ENCODE measurements around the gene FAT2.

Gene FAT2

GRCh38 chr5:151619812-151620460 lies 28.8 kb upstream of the FAT2 start:
- no peak for DNase-seq
- Mint-ChIP-seq H3K4me1 (peaks cover 15% of the 10 kb centered on the region), H3K27me3 (no peaks in the 10 kb centered on the region), H3K4me3 (no peak overlapping the region), H3K27ac (no peak overlapping the region), H3K9me3 (no peaks in the 10 kb centered on the region)
- no peak for ATAC-seq

- Mint-ChIP-seq H3K4me3 (no peak overlapping the region), H3K4me1 (peaks cover 26% of the 10 kb centered on the region), H3K27me3 (no peaks in the 10 kb centered on the region), H3K9me3 (no peaks in the 10 kb centered on the region), H3K27ac (no peak overlapping the region)
- no peak for ATAC-seq
- no peak for DNase-seq
Observed at GRCh38 chr5:151618907-151619306, 27.8 kb upstream of the FAT2 start.

- Mint-ChIP-seq H3K4me1 (peaks cover 34% of the 10 kb centered on the region), H3K9me3 (no peaks in the 10 kb centered on the region), H3K27ac (no peak overlapping the region), H3K27me3 (no peaks in the 10 kb centered on the region), H3K4me3 (no peak overlapping the region)
- ATAC-seq (no peak), DNase-seq (no peak)
Observed at GRCh38 chr5:151617841-151618710, 26.9 kb upstream of the FAT2 start.

- peaks cover 41% of the 10 kb centered on the region for H3K4me1 Mint-ChIP-seq
- DNase-seq: no peak
- H3K27ac Mint-ChIP-seq: no peak overlapping the region
Observed at GRCh38 chr5:151617383-151617840, 26.3 kb upstream of the FAT2 start.

GRCh38 chr5:151615431-151615830 lies 24.3 kb upstream of the FAT2 start:
- peak; percentile 23 to 27 for DNase-seq
- H3K4me3 Mint-ChIP-seq: no peak overlapping the region
- peak; percentile 48 for ATAC-seq
- H3K27ac Mint-ChIP-seq: peak overlapping the region in 1 of 2 donors; percentile 4
- H3K27me3 Mint-ChIP-seq: no peaks in the 10 kb centered on the region
- peaks cover 53% of the 10 kb centered on the region for H3K4me1 Mint-ChIP-seq
- H3K9me3 Mint-ChIP-seq: no peaks in the 10 kb centered on the region

More at GRCh38 chr5:151617383-151617840, 26.3 kb upstream of the FAT2 start:
- Mint-ChIP-seq H3K9me3 (no peaks in the 10 kb centered on the region), H3K4me3 (no peak overlapping the region), H3K27me3 (no peaks in the 10 kb centered on the region)
- ATAC-seq: no peak

- Mint-ChIP-seq H3K27ac (no peak overlapping the region), H3K4me3 (no peak overlapping the region), H3K9me3 (no peaks in the 10 kb centered on the region), H3K4me1 (peaks cover 53% of the 10 kb centered on the region), H3K27me3 (no peaks in the 10 kb centered on the region)
- no peak for DNase-seq
- ATAC-seq: no peak
Observed at GRCh38 chr5:151614565-151614964, 23.4 kb upstream of the FAT2 start.

- Mint-ChIP-seq H3K4me1 (peaks cover 53% of the 10 kb centered on the region), H3K9me3 (no peaks in the 10 kb centered on the region), H3K27me3 (no peaks in the 10 kb centered on the region), H3K27ac (peak overlapping the region; percentile 85 to 96), H3K4me3 (peak overlapping the region; percentile 32 to 55)
- ATAC-seq (peak; percentile 86), DNase-seq (peak; percentile 59 to 68)
Observed at GRCh38 chr5:151612689-151613427, 21.7 kb upstream of the FAT2 start.

- no peak overlapping the region for H3K4me3 Mint-ChIP-seq
- no peak overlapping the region for H3K27ac Mint-ChIP-seq
- no peak for ATAC-seq
- peaks cover 51% of the 10 kb centered on the region for H3K4me1 Mint-ChIP-seq
- no peaks in the 10 kb centered on the region for H3K27me3 Mint-ChIP-seq
- DNase-seq: no peak
- no peaks in the 10 kb centered on the region for H3K9me3 Mint-ChIP-seq
Observed at GRCh38 chr5:151611127-151611775, 20.1 kb upstream of the FAT2 start.

- Mint-ChIP-seq H3K4me1 (peaks cover 29% of the 10 kb centered on the region), H3K27ac (no peak overlapping the region), H3K27me3 (no peaks in the 10 kb centered on the region), H3K4me3 (no peak overlapping the region), H3K9me3 (no peaks in the 10 kb centered on the region)
- ATAC-seq (no peak), DNase-seq (no peak)
Observed at GRCh38 chr5:151608522-151608921, 17.4 kb upstream of the FAT2 start.

- Mint-ChIP-seq H3K4me1 (peaks cover 17% of the 10 kb centered on the region), H3K27ac (no peak overlapping the region), H3K9me3 (no peaks in the 10 kb centered on the region)
Observed at GRCh38 chr5:151607304-151607703, 16.2 kb upstream of the FAT2 start.

GRCh38 chr5:151605559-151605958 lies 14.4 kb upstream of the FAT2 start:
- DNase-seq (no peak), ATAC-seq (no peak)
- H3K9me3 Mint-ChIP-seq: no peaks in the 10 kb centered on the region
- H3K4me1 Mint-ChIP-seq: peaks cover 6% of the 10 kb centered on the region
- H3K27ac Mint-ChIP-seq: no peak overlapping the region
- no peaks in the 10 kb centered on the region for H3K27me3 Mint-ChIP-seq
- no peak overlapping the region for H3K4me3 Mint-ChIP-seq

More at GRCh38 chr5:151607304-151607703, 16.2 kb upstream of the FAT2 start:
- no peaks in the 10 kb centered on the region for H3K27me3 Mint-ChIP-seq
- ATAC-seq: no peak
- DNase-seq: no peak
- H3K4me3 Mint-ChIP-seq: no peak overlapping the region

GRCh38 chr5:151602806-151603205 lies 11.7 kb upstream of the FAT2 start:
- no peak overlapping the region for H3K4me3 Mint-ChIP-seq
- no peaks in the 10 kb centered on the region for H3K27me3 Mint-ChIP-seq
- ATAC-seq (no peak), DNase-seq (no peak)
- peaks cover 6% of the 10 kb centered on the region for H3K4me1 Mint-ChIP-seq
- H3K27ac Mint-ChIP-seq: no peak overlapping the region
- no peaks in the 10 kb centered on the region for H3K9me3 Mint-ChIP-seq

GRCh38 chr5:151601391-151601790 lies 10.3 kb upstream of the FAT2 start:
- H3K4me1 Mint-ChIP-seq: peaks cover 6% of the 10 kb centered on the region
- DNase-seq: no peak
- H3K27ac Mint-ChIP-seq: no peak overlapping the region
- ATAC-seq: no peak
- no peaks in the 10 kb centered on the region for H3K9me3 Mint-ChIP-seq
- H3K27me3 Mint-ChIP-seq: no peaks in the 10 kb centered on the region
- no peak overlapping the region for H3K4me3 Mint-ChIP-seq

GRCh38 chr5:151600069-151600665 lies 9.0 kb upstream of the FAT2 start:
- ATAC-seq: no peak
- Mint-ChIP-seq H3K4me1 (no peaks in the 10 kb centered on the region), H3K27ac (no peak overlapping the region)

GRCh38 chr5:151598984-151599383 lies 7.9 kb upstream of the FAT2 start:
- Mint-ChIP-seq H3K9me3 (no peaks in the 10 kb centered on the region), H3K4me3 (no peak overlapping the region), H3K4me1 (no peaks in the 10 kb centered on the region), H3K27me3 (no peaks in the 10 kb centered on the region), H3K27ac (no peak overlapping the region)
- no peak for DNase-seq
- no peak for ATAC-seq

More at GRCh38 chr5:151600069-151600665, 9.0 kb upstream of the FAT2 start:
- Mint-ChIP-seq H3K4me3 (no peak overlapping the region), H3K27me3 (no peaks in the 10 kb centered on the region), H3K9me3 (no peaks in the 10 kb centered on the region)
- no peak for DNase-seq
